ENCODE measurements around the gene MICU1. TPM values are rescaled to one million over a fixed set of nuclear protein-coding genes. Genes with fewer than 3 reads are reported as not detected.
A peak's percentile ranks its signal among the peaks of the same experiment; 100 is the strongest.

Gene MICU1
- total RNA-seq, 1 experiment from 2014 or later = 25.5 TPM

DNA sequence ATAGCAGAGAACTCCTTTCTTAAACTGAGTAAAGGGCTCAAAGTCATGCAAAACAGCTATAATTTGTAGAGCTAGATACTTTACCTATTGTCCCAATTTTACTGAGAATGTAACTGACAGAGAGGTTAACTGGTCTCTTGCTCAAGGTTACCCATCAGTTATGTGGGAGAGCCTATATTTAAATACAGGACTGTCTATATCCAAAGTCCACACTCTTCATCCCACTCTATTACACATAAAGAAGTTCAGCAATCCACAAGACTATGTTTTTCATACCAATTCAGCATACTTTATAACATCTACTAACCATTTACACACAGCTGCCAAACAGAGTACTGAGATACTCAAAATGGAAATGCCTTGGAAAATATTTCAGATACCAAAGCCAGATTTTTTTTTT, 100.2 kb downstream of the MICU1 start:
- intact Hi-C loops (cut with micrococcal nuclease) = no loop called here
- Mint-ChIP-seq H3K4me1 (ENCODE audit: insufficient read depth, unreplicated experiment) (no peaks in the 10 kb centered on the region), H3K9me3 (ENCODE audit: unreplicated experiment) (no peaks in the 10 kb centered on the region), H3K36me3 (ENCODE audit: insufficient read depth, unreplicated experiment) (no peaks in the 10 kb centered on the region), H3K27me3 (ENCODE audit: insufficient read depth, unreplicated experiment) (no peaks in the 10 kb centered on the region), H3K27ac (ENCODE audit: low read depth, unreplicated experiment) (no peak overlapping the region), H3K4me3 (ENCODE audit: unreplicated experiment) (no peak overlapping the region)
- POLR2A ChIA-PET = interaction anchor here (0.7 to 1.3 kb wide), 3 partner anchors 8 to 91 kb away, joined by 3 to 6 read pairs (median 3); no protein-coding TSS in a partner anchor
- TF ChIP-seq, protein P1, sequence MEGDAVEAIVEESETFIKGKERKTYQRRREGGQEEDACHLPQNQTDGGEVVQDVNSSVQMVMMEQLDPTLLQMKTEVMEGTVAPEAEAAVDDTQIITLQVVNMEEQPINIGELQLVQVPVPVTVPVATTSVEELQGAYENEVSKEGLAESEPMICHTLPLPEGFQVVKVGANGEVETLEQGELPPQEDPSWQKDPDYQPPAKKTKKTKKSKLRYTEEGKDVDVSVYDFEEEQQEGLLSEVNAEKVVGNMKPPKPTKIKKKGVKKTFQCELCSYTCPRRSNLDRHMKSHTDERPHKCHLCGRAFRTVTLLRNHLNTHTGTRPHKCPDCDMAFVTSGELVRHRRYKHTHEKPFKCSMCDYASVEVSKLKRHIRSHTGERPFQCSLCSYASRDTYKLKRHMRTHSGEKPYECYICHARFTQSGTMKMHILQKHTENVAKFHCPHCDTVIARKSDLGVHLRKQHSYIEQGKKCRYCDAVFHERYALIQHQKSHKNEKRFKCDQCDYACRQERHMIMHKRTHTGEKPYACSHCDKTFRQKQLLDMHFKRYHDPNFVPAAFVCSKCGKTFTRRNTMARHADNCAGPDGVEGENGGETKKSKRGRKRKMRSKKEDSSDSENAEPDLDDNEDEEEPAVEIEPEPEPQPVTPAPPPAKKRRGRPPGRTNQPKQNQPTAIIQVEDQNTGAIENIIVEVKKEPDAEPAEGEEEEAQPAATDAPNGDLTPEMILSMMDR (IDR thresholded peaks at IDR 0.05; ENCODE audit: unreplicated experiment) = no peak
- no TSS peak for BruUV-seq (replicated peaks)
- DNase-seq (ENCODE audit: unreplicated experiment) = no peak
- CTCF ChIA-PET = interaction anchor here (0.6 to 0.8 kb wide), 3 partner anchors 43 to 1119 kb away, joined by 3 to 5 read pairs (median 3); no protein-coding TSS in a partner anchor

DNA sequence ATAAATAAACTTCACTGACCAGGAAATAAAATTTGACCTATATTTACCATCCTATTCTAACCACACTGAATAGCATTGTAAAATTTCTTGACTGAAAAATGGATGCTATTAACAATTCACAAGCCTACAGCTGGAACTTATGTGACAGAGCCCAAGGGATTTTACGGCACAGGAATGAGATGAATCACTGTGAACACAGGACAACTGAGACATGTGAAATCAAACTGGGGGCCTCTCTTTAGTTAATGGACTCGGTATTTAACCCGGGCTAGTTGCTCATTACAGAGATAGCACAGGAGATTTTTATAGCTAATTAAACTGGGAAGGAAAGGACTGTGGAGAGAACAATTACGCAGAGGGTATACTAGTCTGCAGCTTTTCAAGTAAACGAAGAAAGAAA, 100.6 kb downstream of the MICU1 start:
- intact Hi-C loops (cut with micrococcal nuclease) = no loop called here
- no peak overlapping the region for H3K27ac Mint-ChIP-seq (ENCODE audit: low read depth, unreplicated experiment)
- H3K27me3 Mint-ChIP-seq (ENCODE audit: insufficient read depth, unreplicated experiment) = no peaks in the 10 kb centered on the region
- no peaks in the 10 kb centered on the region for H3K4me1 Mint-ChIP-seq (ENCODE audit: insufficient read depth, unreplicated experiment)
- no TSS peak for BruUV-seq (replicated peaks)
- H3K9me3 Mint-ChIP-seq (ENCODE audit: unreplicated experiment) = no peaks in the 10 kb centered on the region
- TF ChIP-seq, protein P1 (IDR thresholded peaks at IDR 0.05; ENCODE audit: unreplicated experiment) = no peak
- POLR2A ChIA-PET = interaction anchor here (0.8 to 1.3 kb wide), 3 partner anchors 9 to 110 kb away, joined by 3 to 6 read pairs (median 3); no protein-coding TSS in a partner anchor
- H3K36me3 Mint-ChIP-seq (ENCODE audit: insufficient read depth, unreplicated experiment) = no peaks in the 10 kb centered on the region
- CTCF ChIA-PET = interaction anchor here (0.6 to 0.8 kb wide), 3 partner anchors 43 to 334 kb away, joined by 3 read pairs; no protein-coding TSS in a partner anchor
- peak; percentile 8 for DNase-seq (ENCODE audit: unreplicated experiment)
- H3K4me3 Mint-ChIP-seq (ENCODE audit: unreplicated experiment) = no peak overlapping the region

DNA sequence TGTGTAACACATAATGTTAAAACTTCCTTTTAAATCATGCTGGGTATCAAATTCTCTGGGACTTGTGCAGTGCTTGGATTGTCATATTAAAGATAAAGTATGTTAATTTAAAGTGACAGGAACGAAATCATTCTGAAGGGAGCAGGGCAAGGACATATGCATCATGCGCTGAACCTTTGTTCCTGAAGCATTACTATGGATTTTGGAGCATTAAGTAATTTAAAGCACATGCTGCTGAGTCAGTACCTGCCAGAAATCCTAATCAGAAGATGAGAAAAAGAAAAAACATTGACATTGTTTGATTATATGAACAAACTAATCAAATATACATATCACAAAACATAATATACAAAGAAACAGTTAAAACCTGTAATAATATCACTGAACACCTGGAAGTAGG, 101.4 kb downstream of the MICU1 start:
- H3K4me3 Mint-ChIP-seq (ENCODE audit: unreplicated experiment) = no peak overlapping the region
- no peak for DNase-seq (ENCODE audit: unreplicated experiment)
- H3K9me3 Mint-ChIP-seq (ENCODE audit: unreplicated experiment) = no peaks in the 10 kb centered on the region
- no peaks in the 10 kb centered on the region for H3K36me3 Mint-ChIP-seq (ENCODE audit: insufficient read depth, unreplicated experiment)
- TF ChIP-seq, protein P1 (IDR thresholded peaks at IDR 0.05; ENCODE audit: unreplicated experiment) = no peak
- ChIA-PET CTCF (no interaction called here), POLR2A (interaction anchor here (0.7 kb wide), 1 partner anchor 15 kb away, joined by 3 read pairs; no protein-coding TSS in a partner anchor)
- no peaks in the 10 kb centered on the region for H3K27me3 Mint-ChIP-seq (ENCODE audit: insufficient read depth, unreplicated experiment)
- no peaks in the 10 kb centered on the region for H3K4me1 Mint-ChIP-seq (ENCODE audit: insufficient read depth, unreplicated experiment)
- H3K27ac Mint-ChIP-seq (ENCODE audit: low read depth, unreplicated experiment) = no peak overlapping the region
- no TSS peak for BruUV-seq (replicated peaks)
- intact Hi-C loops (cut with micrococcal nuclease) = no loop called here

DNA sequence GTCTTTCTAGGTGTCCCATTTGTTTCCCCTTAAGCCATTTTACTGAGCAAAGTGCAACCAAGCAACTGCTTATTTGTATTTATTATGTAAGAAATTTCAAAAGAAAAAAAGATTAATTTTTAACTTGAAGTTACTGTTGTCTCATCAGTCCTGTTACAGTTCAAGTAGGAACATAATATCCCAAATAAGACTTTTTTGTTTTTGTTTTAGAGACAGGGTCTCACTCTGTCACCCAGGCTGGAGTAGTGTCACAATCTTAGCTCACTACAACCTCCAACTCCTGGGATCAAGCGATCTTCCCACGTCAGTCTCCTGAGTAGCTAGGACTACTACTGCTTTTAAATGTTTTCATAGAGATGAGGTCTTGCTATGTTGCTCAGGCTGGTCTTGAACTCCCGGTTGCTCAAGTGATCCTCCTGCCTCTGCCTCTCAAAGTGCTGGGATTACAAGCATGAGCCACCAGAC, 101.9 kb downstream of the MICU1 start:
- ChIA-PET CTCF (interaction anchor here (0.6 kb wide), 1 partner anchor 334 kb away, joined by 3 read pairs; no protein-coding TSS in a partner anchor), POLR2A (interaction anchor here (0.7 kb wide), 1 partner anchor 15 kb away, joined by 3 read pairs; no protein-coding TSS in a partner anchor)
- TF ChIP-seq, protein P1 (IDR thresholded peaks at IDR 0.05; ENCODE audit: unreplicated experiment) = no peak
- Mint-ChIP-seq H3K4me3 (ENCODE audit: unreplicated experiment) (no peak overlapping the region), H3K9me3 (ENCODE audit: unreplicated experiment) (no peaks in the 10 kb centered on the region), H3K27ac (ENCODE audit: low read depth, unreplicated experiment) (no peak overlapping the region), H3K36me3 (ENCODE audit: insufficient read depth, unreplicated experiment) (no peaks in the 10 kb centered on the region), H3K27me3 (ENCODE audit: insufficient read depth, unreplicated experiment) (no peaks in the 10 kb centered on the region), H3K4me1 (ENCODE audit: insufficient read depth, unreplicated experiment) (no peaks in the 10 kb centered on the region)
- no TSS peak for BruUV-seq (replicated peaks)
- intact Hi-C loops (cut with micrococcal nuclease) = no loop called here
- DNase-seq (ENCODE audit: unreplicated experiment) = no peak

Data from MCF 10A (cell line).